GM18867 (cell line): ENCODE data around the gene SNRPN.
"Not testable (repeated sequence)": the region's sequence is repeated elsewhere in the genome, so short reads cannot be mapped to it uniquely, and the experiment has no call there.

ENCODE experiments used
- ATAC-seq: cut with Tn5 transposase; IDR thresholded peaks from one replicate; pipeline ENCODE4 v1.9.1; 2021; ENCODE audit warnings: mild to moderate bottlenecking, moderate library complexity; ENCODE audit not compliant: unreplicated experiment

The SNRPN gene

GRCh38 chr15:24966364-24967103 lies 11.7 kb downstream of the SNRPN start:
- ATAC-seq, result no peak

GRCh38 chr15:24971052-24971451 lies 16.3 kb downstream of the SNRPN start:
- no peak for ATAC-seq

DNA sequence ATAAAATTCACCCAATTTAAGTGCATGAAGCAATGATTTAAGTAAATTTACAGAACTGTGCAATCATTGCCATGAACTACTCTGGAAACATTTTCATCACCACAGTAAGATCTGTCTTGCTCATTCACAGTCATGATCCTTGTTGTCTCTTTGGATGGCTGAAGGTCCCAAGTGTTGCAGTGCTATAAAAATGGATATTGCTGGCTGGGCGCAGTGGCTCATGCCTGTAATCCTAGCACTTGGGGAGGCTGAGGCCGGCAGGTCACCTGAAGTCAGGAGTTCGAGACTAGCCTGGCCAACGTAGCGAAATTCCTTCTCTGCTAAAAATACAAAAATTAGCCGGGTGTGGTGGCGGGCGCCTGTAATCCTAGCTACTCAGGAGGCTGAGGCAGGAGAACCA lies 17.0 kb downstream of the SNRPN start:
- ATAC-seq, result no peak

DNA sequence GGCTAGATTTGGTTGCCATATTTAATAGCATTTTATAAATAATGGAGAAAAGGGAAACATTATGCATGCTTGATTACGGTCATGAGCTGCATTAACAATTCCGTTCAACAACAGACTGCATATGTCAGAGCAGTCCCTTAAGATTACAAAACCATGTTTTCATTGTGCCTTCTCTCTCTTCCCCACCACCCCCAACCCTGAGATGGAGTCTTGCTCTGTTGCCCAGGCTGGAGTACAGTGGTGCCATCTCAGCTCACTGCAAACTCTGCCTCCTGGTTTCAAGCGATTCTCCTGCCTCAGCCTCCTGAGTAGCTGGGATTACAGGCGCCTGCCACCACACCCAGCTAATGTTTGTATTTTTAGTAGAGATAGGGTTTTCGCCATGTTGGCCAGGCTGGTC lies 17.9 kb downstream of the SNRPN start:
- not testable (repeated sequence) for ATAC-seq

DNA sequence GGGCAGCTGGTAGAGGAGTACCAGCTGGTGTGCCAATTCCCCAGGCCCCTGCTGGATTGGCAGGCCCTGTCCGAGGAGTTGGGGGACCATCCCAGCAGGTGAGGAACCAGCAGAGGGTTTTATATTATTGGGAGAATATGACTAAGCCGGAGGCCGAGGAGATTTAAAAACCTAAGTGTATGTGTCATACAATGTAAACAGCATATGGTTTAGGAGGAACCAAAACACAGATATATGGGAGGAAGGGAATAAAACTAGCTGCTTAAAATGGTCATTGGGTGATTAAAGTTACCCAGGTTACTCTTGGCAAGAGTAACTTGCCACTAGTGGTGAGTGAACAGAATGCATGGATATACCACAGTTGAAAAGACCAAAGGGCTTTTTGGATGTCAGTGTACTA lies 22.1 kb downstream of the SNRPN start:
- ATAC-seq, result no peak

- ATAC-seq, result no peak
These were observed 22.9 kb downstream of the SNRPN start for GRCh38 chr15:24977686-24978085.

DNA sequence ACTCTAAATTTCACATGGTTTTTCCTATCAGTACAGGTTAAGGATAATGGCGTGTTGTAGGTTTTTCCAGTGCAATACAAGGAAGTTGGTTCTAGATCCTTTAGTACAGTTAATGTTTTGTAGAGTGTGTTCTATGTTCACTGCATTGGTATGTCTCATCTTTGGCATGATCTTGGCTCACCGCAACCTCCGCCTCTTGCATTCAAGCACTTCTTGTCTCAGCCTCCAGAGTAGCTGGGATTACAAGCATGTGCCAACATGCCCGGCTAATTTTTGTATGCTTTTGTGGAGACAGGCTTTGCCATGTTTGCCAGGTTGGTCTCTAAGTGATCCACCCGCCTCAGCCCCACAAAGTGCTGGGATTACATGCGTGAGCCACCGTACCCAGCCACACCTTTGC lies 30.4 kb downstream of the SNRPN start:
- ATAC-seq, result no peak

DNA sequence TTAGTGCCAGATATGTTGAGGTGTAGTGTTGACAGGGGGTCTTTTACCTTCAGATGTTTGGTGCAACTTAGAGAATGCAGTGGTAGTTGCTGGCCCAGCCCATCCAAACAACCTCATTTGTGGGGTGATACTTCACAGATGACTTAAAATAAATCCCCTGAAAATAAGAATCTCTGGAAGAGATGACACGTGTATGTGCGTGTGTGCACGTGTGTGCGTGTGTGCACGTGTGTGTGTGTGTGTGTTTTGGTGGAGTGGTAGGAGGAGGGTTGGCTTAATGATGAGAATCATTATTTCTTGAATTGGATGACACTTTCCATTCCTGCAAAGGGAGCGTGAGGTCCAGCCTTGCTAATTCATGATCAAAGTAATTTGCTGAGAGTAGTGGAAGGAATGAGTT lies 31.9 kb downstream of the SNRPN start:
- ATAC-seq, result no peak

DNA sequence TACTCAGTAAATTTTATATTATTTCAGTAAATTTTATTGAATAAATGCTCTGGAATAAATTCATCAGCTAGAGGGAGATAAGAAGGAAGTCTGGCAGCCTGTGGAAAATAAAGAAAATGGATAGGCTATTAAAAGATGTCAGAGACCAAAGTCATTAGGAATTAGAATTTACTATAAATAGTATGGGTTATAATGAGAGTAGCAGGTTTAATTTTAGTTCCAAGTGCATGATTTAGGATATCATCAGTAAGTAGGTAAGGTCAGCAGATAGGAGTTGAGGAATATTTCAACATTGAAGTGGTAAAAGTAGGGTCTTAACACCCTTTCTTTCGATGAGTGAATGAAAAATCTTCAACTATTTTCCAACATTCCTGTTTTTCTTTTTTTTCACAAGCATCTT lies 64.6 kb downstream of the SNRPN start:
- no peak for ATAC-seq

- ATAC-seq, result no peak
These were observed 67.4 kb downstream of the SNRPN start for GRCh38 chr15:25022233-25022632.
